SH-SY5Y (cell line): ENCODE data around the gene ANTXR2.

Experiments
- GATA2 ChIP-seq: IDR thresholded peaks from 2 replicates; pipeline ENCODE4 v1.6.1; 2011; ENCODE audit warnings: mild to moderate bottlenecking, low read depth, low read length
- GATA3 ChIP-seq: IDR thresholded peaks from 2 replicates; pipeline ENCODE4 v1.6.1; 2011; ENCODE audit warnings: low read depth, mild to moderate bottlenecking, low read length, moderate library complexity

Gene ANTXR2

GRCh38 chr4:79882806-79883205 lies 190.2 kb downstream of the ANTXR2 start:
- TF ChIP-seq GATA2 (no peak), GATA3 (no peak)

GRCh38 chr4:79881407-79881806 lies 191.6 kb downstream of the ANTXR2 start:
- no peak for TF ChIP-seq GATA3
- no peak for TF ChIP-seq GATA2

- TF ChIP-seq GATA3 (no peak), GATA2 (no peak)
Observed at GRCh38 chr4:79877511-79877910, 195.5 kb downstream of the ANTXR2 start.

GRCh38 chr4:79875344-79875899 lies 197.6 kb downstream of the ANTXR2 start:
- no peak for TF ChIP-seq GATA3
- no peak for TF ChIP-seq GATA2

GRCh38 chr4:79874197-79874596 lies 198.8 kb downstream of the ANTXR2 start:
- TF ChIP-seq GATA2, result peak; percentile 67; the same call in 1 of the 2 replicates
- TF ChIP-seq GATA3, result peak; percentile 84

GRCh38 chr4:79872738-79873137 lies 200.3 kb downstream of the ANTXR2 start:
- TF ChIP-seq GATA3, result no peak
- no peak for TF ChIP-seq GATA2

GRCh38 chr4:79871961-79872360 lies 201.1 kb downstream of the ANTXR2 start:
- TF ChIP-seq GATA3, result no peak
- no peak for TF ChIP-seq GATA2

GRCh38 chr4:79869597-79870237 lies 203.3 kb downstream of the ANTXR2 start:
- TF ChIP-seq GATA3, result no peak
- TF ChIP-seq GATA2, result no peak

- no peak for TF ChIP-seq GATA2
- TF ChIP-seq GATA3, result no peak
Observed at GRCh38 chr4:79865201-79865597, 207.8 kb downstream of the ANTXR2 start.

- TF ChIP-seq GATA3 (no peak), GATA2 (no peak)
Observed at GRCh38 chr4:79864500-79865200, 208.4 kb downstream of the ANTXR2 start.

GRCh38 chr4:79863333-79863732 lies 209.7 kb downstream of the ANTXR2 start:
- TF ChIP-seq GATA3 (no peak), GATA2 (no peak)

- TF ChIP-seq GATA2 (no peak), GATA3 (no peak)
Observed at GRCh38 chr4:79862821-79863220, 210.2 kb downstream of the ANTXR2 start.

GRCh38 chr4:79857811-79858210 lies 215.2 kb downstream of the ANTXR2 start:
- TF ChIP-seq GATA2 (no peak), GATA3 (no peak)

GRCh38 chr4:79856196-79856595 lies 216.8 kb downstream of the ANTXR2 start:
- no peak for TF ChIP-seq GATA3
- TF ChIP-seq GATA2, result no peak
